ENCODE results near the gene EXOC3.
"Not testable (repeated sequence)": the region's sequence is repeated elsewhere in the genome, so short reads cannot be mapped to it uniquely, and the experiment has no call there.

DNA sequence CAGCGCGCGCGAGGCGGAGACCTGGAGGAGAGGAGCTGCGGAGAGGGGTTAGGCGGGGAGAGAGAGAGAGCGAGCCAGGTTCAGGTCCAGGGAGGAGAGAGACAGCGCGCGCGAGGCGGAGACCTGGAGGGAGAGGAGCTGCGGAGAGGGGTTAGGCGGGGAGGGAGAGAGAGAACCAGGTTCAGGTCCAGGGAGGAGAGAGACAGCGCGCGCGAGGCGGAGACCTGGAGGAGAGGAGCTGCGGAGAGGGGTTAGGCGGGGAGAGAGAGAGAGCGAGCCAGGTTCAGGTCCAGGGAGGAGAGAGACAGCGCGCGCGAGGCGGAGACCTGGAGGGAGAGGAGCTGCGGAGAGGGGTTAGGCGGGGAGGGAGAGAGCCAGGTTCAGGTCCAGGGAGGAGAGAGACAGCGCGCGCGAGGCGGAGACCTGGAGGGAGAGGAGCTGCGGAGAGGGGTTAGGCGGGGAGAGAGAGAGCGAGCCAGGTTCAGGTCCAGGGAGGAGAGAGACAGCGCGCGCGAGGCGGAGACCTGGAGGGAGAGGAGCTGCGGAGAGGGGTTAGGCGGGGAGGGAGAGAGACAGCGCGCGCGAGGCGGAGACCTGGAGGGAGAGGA, 31.4 kb downstream of the EXOC3 start:
- TF ChIP-seq CTCF (conservative IDR thresholded peaks at IDR 0.05; ENCODE audit: low read depth, low read length); EZH2 (IDR thresholded peaks at IDR 0.05; ENCODE audit: low read length, unreplicated experiment): not testable (repeated sequence)
